ENCODE data around the gene KDM4B. TPM values are rescaled to one million over a fixed set of nuclear protein-coding genes. Genes with fewer than 3 reads are reported as not detected.

KDM4B gene
- total and polyA plus RNA-seq, 9 of the 15 experiments (the other 6 are each of a cell fraction or from before 2014, with no cell fraction given): 0.21 to 29.9 (median 7.3) TPM

DNA sequence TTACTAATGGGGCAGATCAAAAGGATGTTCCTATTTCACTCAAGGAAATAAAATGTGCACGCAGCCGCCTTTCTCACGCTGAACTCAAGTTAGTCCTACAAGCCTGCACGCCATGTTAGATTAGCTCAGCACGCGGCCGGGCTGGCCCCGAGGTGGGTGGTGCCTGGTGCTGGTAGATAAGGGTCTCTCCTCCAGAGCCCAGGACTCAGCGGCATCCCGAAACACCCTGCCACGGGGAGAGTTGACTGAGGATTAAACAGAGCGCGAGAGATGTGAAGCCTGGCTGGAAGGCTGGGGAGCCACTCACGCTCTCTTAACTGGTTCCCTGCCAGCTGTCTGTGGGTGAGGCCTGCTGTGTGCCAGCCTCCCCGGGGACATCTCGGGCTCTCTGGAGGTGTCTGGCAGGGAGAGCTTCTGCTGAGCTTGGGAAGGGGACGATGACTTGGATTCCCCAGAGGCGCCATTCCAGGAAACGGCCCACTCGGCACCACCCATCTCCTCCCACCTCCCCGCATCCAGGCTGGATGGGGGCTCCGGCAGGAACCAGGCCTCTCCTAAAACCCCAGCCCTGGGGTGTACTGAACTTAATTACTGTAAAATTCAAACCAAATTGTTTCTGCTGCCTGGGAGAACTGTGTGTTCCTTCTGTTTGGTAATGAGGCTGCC lies 122.2 kb downstream of the KDM4B start (continued):
- TF ChIP-seq, protein P1, sequence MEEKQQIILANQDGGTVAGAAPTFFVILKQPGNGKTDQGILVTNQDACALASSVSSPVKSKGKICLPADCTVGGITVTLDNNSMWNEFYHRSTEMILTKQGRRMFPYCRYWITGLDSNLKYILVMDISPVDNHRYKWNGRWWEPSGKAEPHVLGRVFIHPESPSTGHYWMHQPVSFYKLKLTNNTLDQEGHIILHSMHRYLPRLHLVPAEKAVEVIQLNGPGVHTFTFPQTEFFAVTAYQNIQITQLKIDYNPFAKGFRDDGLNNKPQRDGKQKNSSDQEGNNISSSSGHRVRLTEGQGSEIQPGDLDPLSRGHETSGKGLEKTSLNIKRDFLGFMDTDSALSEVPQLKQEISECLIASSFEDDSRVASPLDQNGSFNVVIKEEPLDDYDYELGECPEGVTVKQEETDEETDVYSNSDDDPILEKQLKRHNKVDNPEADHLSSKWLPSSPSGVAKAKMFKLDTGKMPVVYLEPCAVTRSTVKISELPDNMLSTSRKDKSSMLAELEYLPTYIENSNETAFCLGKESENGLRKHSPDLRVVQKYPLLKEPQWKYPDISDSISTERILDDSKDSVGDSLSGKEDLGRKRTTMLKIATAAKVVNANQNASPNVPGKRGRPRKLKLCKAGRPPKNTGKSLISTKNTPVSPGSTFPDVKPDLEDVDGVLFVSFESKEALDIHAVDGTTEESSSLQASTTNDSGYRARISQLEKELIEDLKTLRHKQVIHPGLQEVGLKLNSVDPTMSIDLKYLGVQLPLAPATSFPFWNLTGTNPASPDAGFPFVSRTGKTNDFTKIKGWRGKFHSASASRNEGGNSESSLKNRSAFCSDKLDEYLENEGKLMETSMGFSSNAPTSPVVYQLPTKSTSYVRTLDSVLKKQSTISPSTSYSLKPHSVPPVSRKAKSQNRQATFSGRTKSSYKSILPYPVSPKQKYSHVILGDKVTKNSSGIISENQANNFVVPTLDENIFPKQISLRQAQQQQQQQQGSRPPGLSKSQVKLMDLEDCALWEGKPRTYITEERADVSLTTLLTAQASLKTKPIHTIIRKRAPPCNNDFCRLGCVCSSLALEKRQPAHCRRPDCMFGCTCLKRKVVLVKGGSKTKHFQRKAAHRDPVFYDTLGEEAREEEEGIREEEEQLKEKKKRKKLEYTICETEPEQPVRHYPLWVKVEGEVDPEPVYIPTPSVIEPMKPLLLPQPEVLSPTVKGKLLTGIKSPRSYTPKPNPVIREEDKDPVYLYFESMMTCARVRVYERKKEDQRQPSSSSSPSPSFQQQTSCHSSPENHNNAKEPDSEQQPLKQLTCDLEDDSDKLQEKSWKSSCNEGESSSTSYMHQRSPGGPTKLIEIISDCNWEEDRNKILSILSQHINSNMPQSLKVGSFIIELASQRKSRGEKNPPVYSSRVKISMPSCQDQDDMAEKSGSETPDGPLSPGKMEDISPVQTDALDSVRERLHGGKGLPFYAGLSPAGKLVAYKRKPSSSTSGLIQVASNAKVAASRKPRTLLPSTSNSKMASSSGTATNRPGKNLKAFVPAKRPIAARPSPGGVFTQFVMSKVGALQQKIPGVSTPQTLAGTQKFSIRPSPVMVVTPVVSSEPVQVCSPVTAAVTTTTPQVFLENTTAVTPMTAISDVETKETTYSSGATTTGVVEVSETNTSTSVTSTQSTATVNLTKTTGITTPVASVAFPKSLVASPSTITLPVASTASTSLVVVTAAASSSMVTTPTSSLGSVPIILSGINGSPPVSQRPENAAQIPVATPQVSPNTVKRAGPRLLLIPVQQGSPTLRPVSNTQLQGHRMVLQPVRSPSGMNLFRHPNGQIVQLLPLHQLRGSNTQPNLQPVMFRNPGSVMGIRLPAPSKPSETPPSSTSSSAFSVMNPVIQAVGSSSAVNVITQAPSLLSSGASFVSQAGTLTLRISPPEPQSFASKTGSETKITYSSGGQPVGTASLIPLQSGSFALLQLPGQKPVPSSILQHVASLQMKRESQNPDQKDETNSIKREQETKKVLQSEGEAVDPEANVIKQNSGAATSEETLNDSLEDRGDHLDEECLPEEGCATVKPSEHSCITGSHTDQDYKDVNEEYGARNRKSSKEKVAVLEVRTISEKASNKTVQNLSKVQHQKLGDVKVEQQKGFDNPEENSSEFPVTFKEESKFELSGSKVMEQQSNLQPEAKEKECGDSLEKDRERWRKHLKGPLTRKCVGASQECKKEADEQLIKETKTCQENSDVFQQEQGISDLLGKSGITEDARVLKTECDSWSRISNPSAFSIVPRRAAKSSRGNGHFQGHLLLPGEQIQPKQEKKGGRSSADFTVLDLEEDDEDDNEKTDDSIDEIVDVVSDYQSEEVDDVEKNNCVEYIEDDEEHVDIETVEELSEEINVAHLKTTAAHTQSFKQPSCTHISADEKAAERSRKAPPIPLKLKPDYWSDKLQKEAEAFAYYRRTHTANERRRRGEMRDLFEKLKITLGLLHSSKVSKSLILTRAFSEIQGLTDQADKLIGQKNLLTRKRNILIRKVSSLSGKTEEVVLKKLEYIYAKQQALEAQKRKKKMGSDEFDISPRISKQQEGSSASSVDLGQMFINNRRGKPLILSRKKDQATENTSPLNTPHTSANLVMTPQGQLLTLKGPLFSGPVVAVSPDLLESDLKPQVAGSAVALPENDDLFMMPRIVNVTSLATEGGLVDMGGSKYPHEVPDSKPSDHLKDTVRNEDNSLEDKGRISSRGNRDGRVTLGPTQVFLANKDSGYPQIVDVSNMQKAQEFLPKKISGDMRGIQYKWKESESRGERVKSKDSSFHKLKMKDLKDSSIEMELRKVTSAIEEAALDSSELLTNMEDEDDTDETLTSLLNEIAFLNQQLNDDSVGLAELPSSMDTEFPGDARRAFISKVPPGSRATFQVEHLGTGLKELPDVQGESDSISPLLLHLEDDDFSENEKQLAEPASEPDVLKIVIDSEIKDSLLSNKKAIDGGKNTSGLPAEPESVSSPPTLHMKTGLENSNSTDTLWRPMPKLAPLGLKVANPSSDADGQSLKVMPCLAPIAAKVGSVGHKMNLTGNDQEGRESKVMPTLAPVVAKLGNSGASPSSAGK (IDR thresholded peaks at IDR 0.05): peak; percentile 91
- TF ChIP-seq, protein P2, sequence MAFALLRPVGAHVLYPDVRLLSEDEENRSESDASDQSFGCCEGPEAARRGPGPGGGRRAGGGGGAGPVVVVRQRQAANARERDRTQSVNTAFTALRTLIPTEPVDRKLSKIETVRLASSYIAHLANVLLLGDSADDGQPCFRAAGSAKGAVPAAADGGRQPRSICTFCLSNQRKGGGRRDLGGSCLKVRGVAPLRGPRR (CRISPR knock-in tag; IDR thresholded peaks at IDR 0.05): no peak
- TF ChIP-seq, protein P3, sequence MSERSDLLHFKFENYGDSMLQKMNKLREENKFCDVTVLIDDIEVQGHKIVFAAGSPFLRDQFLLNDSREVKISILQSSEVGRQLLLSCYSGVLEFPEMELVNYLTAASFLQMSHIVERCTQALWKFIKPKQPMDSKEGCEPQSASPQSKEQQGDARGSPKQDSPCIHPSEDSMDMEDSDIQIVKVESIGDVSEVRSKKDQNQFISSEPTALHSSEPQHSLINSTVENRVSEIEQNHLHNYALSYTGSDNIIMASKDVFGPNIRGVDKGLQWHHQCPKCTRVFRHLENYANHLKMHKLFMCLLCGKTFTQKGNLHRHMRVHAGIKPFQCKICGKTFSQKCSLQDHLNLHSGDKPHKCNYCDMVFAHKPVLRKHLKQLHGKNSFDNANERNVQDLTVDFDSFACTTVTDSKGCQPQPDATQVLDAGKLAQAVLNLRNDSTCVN (CRISPR knock-in tag; IDR thresholded peaks at IDR 0.05): no peak
- no peak for TF ChIP-seq ZNF324 (CRISPR knock-in tag; IDR thresholded peaks at IDR 0.05)
- no peak; the same call in 1 of the 2 replicates for TF ChIP-seq TOE1 (IDR thresholded peaks at IDR 0.05; ENCODE audit: borderline replicate concordance)
- TF ChIP-seq TOE1 (CRISPR knock-in tag; IDR thresholded peaks at IDR 0.05; ENCODE audit: borderline replicate concordance, low read depth): no peak
- TF ChIP-seq, protein P4, sequence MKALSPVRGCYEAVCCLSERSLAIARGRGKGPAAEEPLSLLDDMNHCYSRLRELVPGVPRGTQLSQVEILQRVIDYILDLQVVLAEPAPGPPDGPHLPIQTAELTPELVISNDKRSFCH (CRISPR knock-in tag; IDR thresholded peaks at IDR 0.05): no peak
- TF ChIP-seq, protein P4 (tag; IDR thresholded peaks at IDR 0.05): peak; percentile 65; the same call in 1 of the 2 replicates
- TF ChIP-seq GTF2F1 (IDR thresholded peaks at IDR 0.05; ENCODE audit: low read depth, low read length): no peak
- no peak for TF ChIP-seq THAP7 (CRISPR knock-in tag; IDR thresholded peaks at IDR 0.05)
- TF ChIP-seq NR2C1 (IDR thresholded peaks at IDR 0.05): no peak
- peak; percentile 54; the same call in 1 of the 2 replicates for TF ChIP-seq NR2C1 (tag; IDR thresholded peaks at IDR 0.05)
- TF ChIP-seq ZFX (CRISPR knock-in tag; IDR thresholded peaks at IDR 0.05): peak; percentile 62
- 0 out of 2 replicates have a peak, but pooled peaks have one; percentile 6 for TF ChIP-seq ESRRA (IDR thresholded peaks at IDR 0.05; ENCODE audit: borderline replicate concordance, low read depth)
